Activated CD4-positive, alpha-beta T cell treated with anti-CD3 and anti-CD28 coated beads for 48 hours (primary cell): ENCODE measurements around the gene EIF1.
A peak's percentile ranks its signal among the peaks of the same experiment; 100 is the strongest.

ENCODE experiments used
- DNase-seq: peaks from one replicate; pipeline ENCODE4 v3.0.0-alpha.2; 2020

EIF1 gene

GRCh38 chr17:41705271-41705991 lies 16.7 kb downstream of the EIF1 start:
- no peak for DNase-seq

- DNase-seq = no peak
Observed at GRCh38 chr17:41707803-41708669, 19.4 kb downstream of the EIF1 start.

- DNase-seq = peak; percentile 48
Observed at GRCh38 chr17:41710472-41711090, 21.9 kb downstream of the EIF1 start.

- no peak for DNase-seq
Observed at GRCh38 chr17:41711669-41712400, 23.1 kb downstream of the EIF1 start, which contains the start of gene GAST. GAST (plus strand) TSS chr17:41712331; CDS start chr17:41715437, 3,106 bp downstream.

- no peak for DNase-seq
Observed at GRCh38 chr17:41717408-41718286, 29.0 kb downstream of the EIF1 start.

GRCh38 chr17:41718287-41718645 lies 29.6 kb downstream of the EIF1 start:
- no peak for DNase-seq

GRCh38 chr17:41722231-41722630 lies 33.5 kb downstream of the EIF1 start:
- DNase-seq = no peak

GRCh38 chr17:41723801-41724475 lies 35.3 kb downstream of the EIF1 start:
- no peak for DNase-seq

GRCh38 chr17:41724476-41725050 lies 35.9 kb downstream of the EIF1 start:
- no peak for DNase-seq

- no peak for DNase-seq
Observed at GRCh38 chr17:41725134-41725533, 36.4 kb downstream of the EIF1 start.

GRCh38 chr17:41728056-41728455 lies 39.4 kb downstream of the EIF1 start:
- DNase-seq = no peak

- no peak for DNase-seq
Observed at GRCh38 chr17:41730479-41730878, 41.8 kb downstream of the EIF1 start.

GRCh38 chr17:41731836-41732235 lies 43.2 kb downstream of the EIF1 start:
- no peak for DNase-seq

- DNase-seq = no peak
Observed at GRCh38 chr17:41733348-41734138, 44.9 kb downstream of the EIF1 start.

GRCh38 chr17:41734139-41734948 lies 45.7 kb downstream of the EIF1 start, which contains the start of gene HAP1:
HAP1 (minus strand) TSS chr17:41734643; CDS start chr17:41734634, 9 bp downstream.
- DNase-seq = peak; percentile 29

- DNase-seq = no peak
Observed at GRCh38 chr17:41734949-41735313, 46.2 kb downstream of the EIF1 start.

- DNase-seq = no peak
Observed at GRCh38 chr17:41735744-41736143, 47.1 kb downstream of the EIF1 start.

GRCh38 chr17:41736983-41737679 lies 48.4 kb downstream of the EIF1 start:
- DNase-seq = no peak

GRCh38 chr17:41737680-41738023 lies 49.0 kb downstream of the EIF1 start:
- DNase-seq = no peak
